Left lung (tissue), 10 donors: Measurements from ENCODE around the gene TACR1. TPM values are rescaled to one million over a fixed set of nuclear protein-coding genes. Genes with fewer than 3 reads are reported as not detected.
A peak's percentile ranks its signal among the peaks of the same experiment; 100 is the strongest.

Source experiments
- ATAC-seq: fragments of 200-7000 bp; cut with Tn5 transposase; one replicate; pipeline ENCODE4 v1.9.1; 2020; ENCODE audit warnings: moderate library complexity
- DNase-seq, 4 donors: peaks; one replicate each; pipeline ENCODE4 v3.0.0-alpha.2; 2013 to 2020
- H3K27ac ChIP-seq, 2 donors: fragments of 200-600 bp; sonication (generic) in 1 of 2; one replicate each; pipeline versions ENCODE4 v1.5.0 to v1.8.0; 2020 to 2021
- H3K27me3 ChIP-seq, 2 donors: fragments of 200-600 bp; sonication (generic) in 1 of 2; one replicate each; pipeline versions ENCODE4 v1.5.0 to v1.8.0; 2020 to 2021
- H3K36me3 ChIP-seq, 2 donors: fragments of 200-600 bp; sonication (generic) in 1 of 2; one replicate each; pipeline versions ENCODE4 v1.5.0 to v1.8.0; 2020 to 2021
- H3K4me1 ChIP-seq, 2 donors: fragments of 200-600 bp; one replicate each; pipeline ENCODE4 v1.8.0; 2021
- H3K4me3 ChIP-seq, 2 donors: fragments of 200-600 bp; sonication (generic) in 1 of 2; one replicate each; pipeline versions ENCODE4 v1.5.0 to v1.8.0; 2020 to 2021; ENCODE audit warnings: mild to moderate bottlenecking in 1 of 2
- H3K9me3 ChIP-seq, 2 donors: fragments of 200-600 bp; sonication (generic) in 1 of 2; one replicate each; pipeline versions ENCODE4 v1.5.0 to v1.8.0; 2020 to 2021
- intact Hi-C, 2 donors: fragments of 100-400 bp; cut with DNase I; formaldehyde crosslinking; loops; one replicate each; pipeline versions ENCODE4 v1.11.2 to v1.14.2; 2022
- polyA plus RNA-seq, 6 donors: library from polyadenylated mRNA; unstranded; fragments of 120-200 nt; gene quantifications; one replicate each; pipeline ENCODE4 v1.2.1, GENCODE V29; 2013; ENCODE audit not compliant: insufficient read length in 6 of 6
- total RNA-seq, 2 donors: library from RNA; stranded (reverse); fragmentation: NEBNext Ultra II Directional; extraction: Animal tissue kit (Norgen Biotek cat#: 25700); gene quantifications; one replicate each; pipeline ENCODE4 v1.2.1, GENCODE V29; 2021
- TF ChIP-seq, protein P1 (sequence below), 2 donors: fragments of 200-600 bp; sonication (generic) in 1 of 2; IDR thresholded peaks; one replicate each; pipeline versions ENCODE4 v1.5.0 to v1.8.0; 2021; ENCODE audit warnings: antibody characterized with exemption in 2 of 2
- donor health status: DM: no; HTN: yes; CAD: no.
- donor health status: DM: no; HTN: no; CAD: no.

The TACR1 gene
- total and polyA plus RNA-seq, 8 donors, result 0.09 to 3.2 (median 2.2) TPM

DNA sequence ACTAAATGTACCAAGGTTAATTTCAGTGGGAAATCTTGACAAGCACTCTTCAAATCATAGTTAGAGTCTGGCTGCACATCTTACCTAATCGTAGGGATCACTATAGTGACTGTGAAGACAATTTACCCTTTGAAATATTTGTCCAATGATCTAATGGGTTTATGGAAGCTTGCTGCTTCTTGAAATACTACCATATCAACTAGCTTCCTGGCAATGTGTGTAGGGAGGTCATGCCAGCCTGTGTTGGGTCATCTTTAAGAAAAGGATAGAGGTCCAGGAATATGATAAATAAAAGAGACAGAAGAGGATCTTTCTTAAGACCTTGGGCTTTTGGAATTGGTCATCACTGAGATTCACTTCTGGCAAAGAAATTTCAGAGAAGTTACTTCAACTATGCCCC lies 156.5 kb downstream of the TACR1 start:
- intact Hi-C loops, result no loop called here
- TF ChIP-seq, protein P1, sequence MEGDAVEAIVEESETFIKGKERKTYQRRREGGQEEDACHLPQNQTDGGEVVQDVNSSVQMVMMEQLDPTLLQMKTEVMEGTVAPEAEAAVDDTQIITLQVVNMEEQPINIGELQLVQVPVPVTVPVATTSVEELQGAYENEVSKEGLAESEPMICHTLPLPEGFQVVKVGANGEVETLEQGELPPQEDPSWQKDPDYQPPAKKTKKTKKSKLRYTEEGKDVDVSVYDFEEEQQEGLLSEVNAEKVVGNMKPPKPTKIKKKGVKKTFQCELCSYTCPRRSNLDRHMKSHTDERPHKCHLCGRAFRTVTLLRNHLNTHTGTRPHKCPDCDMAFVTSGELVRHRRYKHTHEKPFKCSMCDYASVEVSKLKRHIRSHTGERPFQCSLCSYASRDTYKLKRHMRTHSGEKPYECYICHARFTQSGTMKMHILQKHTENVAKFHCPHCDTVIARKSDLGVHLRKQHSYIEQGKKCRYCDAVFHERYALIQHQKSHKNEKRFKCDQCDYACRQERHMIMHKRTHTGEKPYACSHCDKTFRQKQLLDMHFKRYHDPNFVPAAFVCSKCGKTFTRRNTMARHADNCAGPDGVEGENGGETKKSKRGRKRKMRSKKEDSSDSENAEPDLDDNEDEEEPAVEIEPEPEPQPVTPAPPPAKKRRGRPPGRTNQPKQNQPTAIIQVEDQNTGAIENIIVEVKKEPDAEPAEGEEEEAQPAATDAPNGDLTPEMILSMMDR (IDR thresholded peaks at IDR 0.05), result no peak
- peaks cover 0 to 2% of the 10 kb centered on the region in 2 donors for H3K9me3 ChIP-seq
- H3K36me3 ChIP-seq, result no peaks in the 10 kb centered on the region
- H3K27me3 ChIP-seq, result no peaks in the 10 kb centered on the region
- H3K4me1 ChIP-seq, result peaks cover 0 to 4% of the 10 kb centered on the region in 2 donors
- no peak overlapping the region for H3K27ac ChIP-seq
- DNase-seq (no peak), ATAC-seq (no peak)
- no peak overlapping the region for H3K4me3 ChIP-seq

DNA sequence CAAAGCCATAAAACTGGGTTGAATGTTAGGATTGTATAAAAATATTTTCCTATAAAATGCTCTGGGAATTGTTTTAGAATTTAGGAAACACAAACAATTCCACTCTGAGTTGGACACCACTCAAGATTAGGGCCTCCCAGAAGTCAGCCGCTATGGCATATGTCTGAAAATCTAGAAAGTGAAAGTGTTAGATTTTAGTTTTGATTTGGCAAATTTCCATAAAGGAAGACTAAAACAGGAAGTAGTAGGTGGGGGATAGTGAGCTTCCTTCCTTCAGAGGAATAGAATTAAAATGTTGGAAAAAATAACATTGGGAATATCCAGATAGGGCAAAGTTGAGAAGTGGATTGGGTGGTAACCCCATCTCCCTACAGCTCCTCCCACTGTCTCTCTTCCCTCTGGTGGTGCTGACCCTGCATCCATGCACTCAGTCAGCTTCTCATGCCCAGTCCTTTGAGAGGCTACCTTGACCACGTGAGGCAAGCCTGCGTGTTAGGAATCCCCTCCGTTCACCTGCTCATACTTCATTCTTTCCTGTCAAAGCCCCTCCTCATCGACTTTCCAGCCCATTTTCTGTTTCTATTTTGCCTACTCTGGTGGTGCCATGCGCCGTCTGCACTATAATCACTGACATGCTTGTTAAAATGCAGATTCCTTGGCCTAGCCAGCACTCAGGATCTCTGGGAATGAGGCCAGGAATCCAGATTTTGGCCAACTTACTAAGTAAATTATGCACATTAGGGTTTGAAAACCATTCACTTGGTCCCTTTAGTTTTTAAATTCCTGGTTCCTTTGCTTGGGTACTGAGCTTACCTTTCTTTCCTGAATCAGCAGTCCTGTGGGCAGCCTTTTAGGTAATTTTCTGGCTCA lies 157.4 kb downstream of the TACR1 start:
- peak; percentile 22 for ATAC-seq
- Histone ChIP-seq H3K4me3 (no peak overlapping the region), H3K27ac (peak overlapping the region in 1 of 2 donors; percentile 9), H3K36me3 (no peaks in the 10 kb centered on the region), H3K27me3 (no peaks in the 10 kb centered on the region), H3K4me1 (peaks cover 0 to 4% of the 10 kb centered on the region in 2 donors), H3K9me3 (peaks cover 0 to 2% of the 10 kb centered on the region in 2 donors)
- intact Hi-C loops, result no loop called here
- DNase-seq, result no peak
- TF ChIP-seq, protein P1 (IDR thresholded peaks at IDR 0.05), result no peak

DNA sequence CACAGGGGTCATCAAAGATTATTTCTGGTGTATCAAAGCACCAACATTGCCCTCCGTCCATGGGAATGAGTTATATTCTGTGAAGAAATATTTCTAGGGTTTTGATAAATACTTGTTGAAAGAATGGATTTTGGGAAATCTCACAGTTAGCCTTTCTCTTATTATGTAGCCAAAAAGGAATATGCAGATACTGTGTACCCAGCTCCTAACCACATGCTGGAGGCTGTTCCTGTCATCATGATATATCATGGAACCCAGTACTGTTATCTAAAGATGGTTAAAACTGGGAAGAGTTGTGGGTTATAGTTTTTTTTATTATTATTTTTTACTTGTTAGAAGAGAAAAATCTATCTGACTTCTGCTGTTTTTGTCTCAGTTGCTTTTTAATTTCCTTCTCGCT lies 158.1 kb downstream of the TACR1 start:
- no peak for DNase-seq
- H3K4me1 ChIP-seq, result peaks cover 0 to 4% of the 10 kb centered on the region in 2 donors
- H3K27ac ChIP-seq, result peak overlapping the region in 1 of 2 donors; percentile 9
- TF ChIP-seq, protein P1 (IDR thresholded peaks at IDR 0.05), result no peak
- peaks cover 0 to 2% of the 10 kb centered on the region in 2 donors for H3K9me3 ChIP-seq
- H3K36me3 ChIP-seq, result no peaks in the 10 kb centered on the region
- no peaks in the 10 kb centered on the region for H3K27me3 ChIP-seq
- no peak for ATAC-seq
- intact Hi-C loops, result no loop called here
- H3K4me3 ChIP-seq, result no peak overlapping the region

DNA sequence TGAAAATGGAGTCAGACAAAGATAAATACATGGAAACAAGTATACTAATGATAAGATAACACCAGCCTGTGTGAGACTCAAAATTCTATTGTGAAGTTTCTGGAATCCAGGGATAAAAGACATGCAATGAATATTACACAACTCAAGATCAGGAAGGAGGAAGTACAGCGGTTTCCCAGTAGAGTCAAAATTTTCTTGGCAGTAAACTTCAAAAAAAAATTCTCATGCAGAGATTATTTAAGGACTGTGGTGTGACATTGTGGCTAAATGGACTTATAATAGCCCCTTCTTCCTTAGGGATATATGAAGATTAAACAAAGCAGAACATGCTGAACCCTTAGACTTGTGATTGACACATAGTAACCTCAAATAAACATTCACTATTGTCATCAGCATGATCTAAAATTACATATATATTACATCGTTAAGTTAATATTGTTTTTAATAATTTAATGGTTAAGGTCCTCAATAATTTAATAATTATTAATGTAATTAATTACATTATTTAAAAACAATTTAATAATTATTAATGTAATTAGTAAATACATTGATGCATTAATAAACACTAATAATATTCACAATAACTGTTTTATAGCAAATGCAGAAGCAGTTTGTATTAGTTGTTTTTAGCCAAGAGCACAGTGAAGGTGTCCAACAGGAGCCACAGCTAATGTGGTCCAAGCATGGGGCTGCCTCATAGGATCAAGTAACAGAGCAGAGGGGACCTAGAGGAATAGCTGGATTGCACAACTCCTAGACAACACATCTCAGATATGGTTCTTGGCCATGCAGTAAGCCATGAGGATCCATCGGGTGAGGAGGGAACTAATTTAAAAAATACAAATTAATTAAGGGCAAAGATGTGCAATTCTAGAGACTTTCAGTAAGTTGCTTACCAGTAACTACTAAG lies 163.6 kb downstream of the TACR1 start:
- peaks cover 5 to 23% of the 10 kb centered on the region in 2 donors for H3K4me1 ChIP-seq
- peaks cover 0 to 2% of the 10 kb centered on the region in 2 donors for H3K9me3 ChIP-seq
- H3K4me3 ChIP-seq, result no peak overlapping the region
- DNase-seq (peak in 2 of 4 donors; percentile 24 to 48), ATAC-seq (peak; percentile 62)
- no peaks in the 10 kb centered on the region for H3K36me3 ChIP-seq
- H3K27ac ChIP-seq, result peak overlapping the region in 1 of 2 donors; percentile 28
- H3K27me3 ChIP-seq, result no peaks in the 10 kb centered on the region
- TF ChIP-seq, protein P1 (IDR thresholded peaks at IDR 0.05), result no peak
- intact Hi-C loops, result no loop called here

DNA sequence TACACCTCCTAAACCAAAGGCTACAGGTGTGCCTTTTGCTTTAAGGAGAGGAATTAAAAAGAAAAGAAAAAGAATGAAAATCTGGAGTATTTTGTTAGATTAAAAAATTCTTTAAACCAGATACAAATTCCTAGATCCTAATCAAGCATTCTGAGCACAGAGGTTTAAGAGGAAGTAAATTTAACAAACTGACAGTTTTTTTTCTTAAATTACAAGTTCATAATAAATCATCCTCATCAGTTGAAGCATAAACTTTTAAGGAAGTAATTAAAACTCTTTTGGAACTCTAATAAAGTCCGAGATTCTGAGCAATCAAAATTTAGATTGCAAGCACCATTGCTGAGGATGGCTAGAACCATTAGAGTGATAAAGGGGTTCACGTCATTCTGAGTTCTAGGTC lies 165.8 kb downstream of the TACR1 start:
- DNase-seq, result no peak

More for the DNA sequence above, 165.8 kb downstream of the TACR1 start:
- Histone ChIP-seq H3K27me3 (no peaks in the 10 kb centered on the region), H3K4me1 (peaks cover 5 to 23% of the 10 kb centered on the region in 2 donors), H3K4me3 (no peak overlapping the region), H3K27ac (no peak overlapping the region), H3K36me3 (no peaks in the 10 kb centered on the region), H3K9me3 (no peaks in the 10 kb centered on the region)
- intact Hi-C loops, result no loop called here
- TF ChIP-seq, protein P1 (IDR thresholded peaks at IDR 0.05), result no peak
- no peak for ATAC-seq
